Limb (tissue), 2 donors: ENCODE results near the gene PTPRM.

Experiments
- DNase-seq, 2 donors: peaks; one replicate each; pipeline ENCODE4 v3.0.0-alpha.2; 2016; ENCODE audit errors: extremely low spot score in 2 of 2

Gene PTPRM

DNA sequence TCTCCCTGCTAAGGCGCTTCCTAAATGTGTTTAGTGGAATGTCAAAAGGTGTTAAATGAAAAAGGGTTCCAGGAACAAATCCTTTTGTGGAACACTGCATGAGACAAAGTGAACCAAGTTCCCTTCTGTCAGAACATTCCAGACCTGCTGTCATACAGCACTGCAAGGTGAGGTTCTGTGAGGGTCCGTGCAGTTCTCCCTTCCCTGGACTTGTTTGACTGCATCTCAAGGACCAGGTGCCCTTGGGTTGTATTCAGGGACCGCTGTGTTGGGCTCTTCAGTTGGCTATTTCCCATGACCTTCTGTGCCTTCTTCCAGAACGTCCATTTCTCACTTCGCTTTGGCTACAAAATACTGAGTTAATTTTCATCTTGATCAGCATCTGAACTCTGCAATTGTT is 328.2 kb downstream of the PTPRM start:
- DNase-seq = no peak

DNA sequence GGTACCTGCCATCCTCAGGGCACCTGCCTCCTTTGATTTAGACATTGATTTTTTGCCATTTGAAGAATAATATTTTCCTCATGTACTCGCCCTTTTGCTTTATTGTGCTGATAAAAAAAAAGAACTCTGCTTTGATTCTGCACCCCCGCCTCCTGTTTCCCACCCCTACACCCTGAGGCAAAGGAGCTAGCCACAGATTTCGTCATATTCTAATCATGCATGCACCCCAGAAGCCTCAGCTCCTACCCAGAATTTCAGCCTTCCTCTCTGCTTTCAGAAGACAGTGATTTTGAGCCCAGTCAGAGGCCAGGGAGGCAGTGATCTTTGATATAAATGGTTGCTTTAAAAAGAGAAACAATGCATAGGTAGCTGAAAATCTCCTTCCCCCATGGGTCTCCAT is 329.0 kb downstream of the PTPRM start:
- DNase-seq = no peak

DNA sequence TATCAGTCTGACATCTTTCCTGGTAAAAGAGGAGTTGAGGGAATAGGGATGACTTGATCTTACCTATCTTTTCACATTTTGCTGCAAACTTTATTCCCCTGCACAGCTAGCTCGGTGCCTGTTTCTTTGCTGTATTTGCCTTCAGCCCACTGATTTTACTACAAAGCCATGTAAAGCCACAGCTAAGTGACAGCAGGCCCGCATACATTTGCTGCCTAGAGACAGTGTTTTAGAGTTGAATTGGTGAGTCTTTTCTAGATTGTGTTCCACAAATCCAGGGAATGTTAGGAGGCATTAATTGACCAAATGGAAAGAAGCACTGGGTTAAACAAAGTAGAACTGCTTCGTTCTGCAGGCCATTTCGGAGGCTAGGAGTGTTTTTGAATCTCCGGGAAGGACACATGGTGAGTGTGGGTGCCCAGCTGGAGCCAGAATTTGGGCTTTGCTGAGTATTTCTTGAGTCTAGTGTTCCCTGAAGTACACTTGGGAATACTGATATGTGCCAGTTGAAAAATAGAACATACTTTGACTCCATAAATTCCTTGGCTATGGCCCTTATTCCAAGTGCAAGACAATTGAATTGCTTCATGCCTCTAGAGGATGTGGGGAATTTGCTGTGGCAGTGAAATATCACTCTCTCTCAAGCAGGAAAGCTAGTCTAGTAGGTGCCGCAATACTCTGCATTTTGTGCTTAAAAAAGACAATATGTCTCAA is 329.8 kb downstream of the PTPRM start:
- no peak for DNase-seq

DNA sequence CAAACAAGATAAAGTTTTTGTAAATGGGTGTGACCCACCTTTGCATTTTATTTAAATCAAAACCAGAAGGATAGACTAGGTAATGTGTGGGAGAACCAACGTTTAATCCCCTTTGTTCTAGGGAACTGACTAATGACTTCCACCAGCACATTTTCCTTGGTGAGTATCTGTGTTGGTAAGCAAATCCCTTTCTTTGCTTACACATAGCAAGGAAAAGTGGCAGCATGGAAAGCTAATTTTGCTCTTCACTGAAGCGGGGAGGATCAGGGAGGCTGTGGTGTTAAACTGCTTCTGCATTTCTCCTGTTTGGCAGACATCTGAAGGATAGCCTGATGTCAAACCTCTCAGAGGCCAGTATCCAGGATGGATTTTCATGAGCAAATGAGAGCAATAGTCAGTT is 331.1 kb downstream of the PTPRM start:
- no peak for DNase-seq

DNA sequence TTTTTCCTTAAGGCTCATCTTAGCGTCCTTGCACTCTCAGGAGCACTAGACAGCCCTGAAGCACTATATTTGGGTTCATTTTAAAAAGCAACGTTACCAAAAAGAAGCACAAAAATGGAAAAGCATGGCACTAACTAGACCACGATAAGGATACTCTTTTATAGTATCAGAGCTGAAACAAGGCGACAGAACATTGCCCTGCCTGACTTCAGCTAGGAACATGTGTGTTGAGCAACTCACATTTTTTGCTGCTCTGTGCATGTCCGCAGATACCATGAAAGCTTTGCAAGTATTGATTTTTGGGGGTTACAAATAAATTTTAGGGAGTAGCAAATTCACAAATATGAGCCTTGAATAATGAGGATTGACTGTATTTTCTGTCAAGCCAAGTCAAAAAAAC is 332.0 kb downstream of the PTPRM start:
- DNase-seq = no peak

DNA sequence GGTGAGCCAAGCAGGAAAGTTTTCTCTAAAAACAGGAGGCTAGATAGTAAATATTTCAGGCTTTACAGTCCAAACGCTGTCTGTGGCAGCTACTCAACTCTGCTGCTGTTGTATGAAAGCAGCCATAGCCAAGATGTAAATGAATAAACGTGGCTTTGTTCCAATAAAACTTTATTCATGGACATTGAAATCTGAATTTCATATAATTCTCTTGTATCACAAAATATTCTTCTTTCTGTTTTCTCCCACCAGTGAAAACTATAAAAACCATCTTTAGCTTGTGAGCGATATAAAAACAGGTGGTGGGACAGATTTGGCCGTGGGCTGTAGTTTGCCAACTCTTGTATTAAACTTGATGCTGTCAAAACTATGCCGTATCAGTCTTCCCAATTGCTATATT is 333.0 kb downstream of the PTPRM start:
- no peak for DNase-seq

DNA sequence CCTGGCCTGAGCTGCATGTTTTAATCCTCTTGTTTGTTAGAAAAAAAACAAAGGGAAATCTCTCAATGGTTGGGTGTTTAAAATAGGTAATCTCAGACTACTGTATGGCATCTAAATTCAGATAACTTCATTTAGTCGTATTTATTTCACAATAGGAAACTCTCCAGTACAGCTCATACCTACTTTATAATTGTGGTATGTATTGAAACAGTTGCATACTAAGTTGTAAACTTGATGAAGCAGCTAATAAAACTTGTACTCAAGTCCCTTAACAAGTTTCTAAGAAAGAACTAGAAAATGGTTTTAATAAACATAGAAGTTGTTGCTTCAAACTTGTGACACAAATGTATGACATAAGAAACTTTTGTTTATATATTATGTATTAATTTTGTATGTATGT is 334.5 kb downstream of the PTPRM start:
- no peak for DNase-seq

DNA sequence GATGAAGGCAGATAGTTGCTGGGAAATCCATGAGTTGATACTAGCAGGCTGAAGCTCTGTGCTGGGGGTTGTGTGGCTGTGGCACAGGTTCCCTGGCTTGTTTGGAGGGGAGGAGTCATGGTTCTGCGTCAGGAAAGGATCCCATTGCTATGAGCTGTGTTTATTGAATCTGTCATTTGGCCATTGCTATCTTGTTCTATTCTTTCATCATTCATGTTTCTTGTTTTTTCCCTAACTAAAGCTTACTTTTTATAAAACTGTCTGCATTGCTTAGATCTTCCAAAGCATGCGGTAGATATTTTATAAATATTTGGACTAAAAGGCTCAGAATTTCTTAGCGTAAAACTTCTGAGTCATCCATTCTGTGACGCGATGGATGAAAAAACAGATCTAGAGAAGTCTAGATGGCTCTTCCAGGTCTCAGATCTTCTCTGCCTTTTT is 335.3 kb downstream of the PTPRM start:
- DNase-seq = no peak

DNA sequence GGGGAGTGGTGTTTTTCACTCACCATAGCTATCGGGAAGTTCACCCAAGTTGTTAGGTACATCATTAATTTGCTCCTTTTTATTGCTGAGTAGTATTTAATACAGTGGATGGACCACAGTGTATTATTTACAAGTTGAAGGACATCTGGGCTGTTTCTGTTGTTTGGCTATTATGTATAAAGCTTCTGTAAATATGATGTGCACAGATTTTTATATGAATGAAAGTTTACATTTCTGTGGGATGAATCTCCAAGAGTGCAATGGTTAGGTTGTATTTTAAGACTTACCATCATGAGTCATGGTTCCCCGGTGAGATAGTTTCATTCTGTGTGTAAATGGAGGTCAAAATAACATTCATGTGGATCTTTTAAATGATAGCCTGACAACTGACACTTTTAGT is 337.4 kb downstream of the PTPRM start:
- DNase-seq = no peak

DNA sequence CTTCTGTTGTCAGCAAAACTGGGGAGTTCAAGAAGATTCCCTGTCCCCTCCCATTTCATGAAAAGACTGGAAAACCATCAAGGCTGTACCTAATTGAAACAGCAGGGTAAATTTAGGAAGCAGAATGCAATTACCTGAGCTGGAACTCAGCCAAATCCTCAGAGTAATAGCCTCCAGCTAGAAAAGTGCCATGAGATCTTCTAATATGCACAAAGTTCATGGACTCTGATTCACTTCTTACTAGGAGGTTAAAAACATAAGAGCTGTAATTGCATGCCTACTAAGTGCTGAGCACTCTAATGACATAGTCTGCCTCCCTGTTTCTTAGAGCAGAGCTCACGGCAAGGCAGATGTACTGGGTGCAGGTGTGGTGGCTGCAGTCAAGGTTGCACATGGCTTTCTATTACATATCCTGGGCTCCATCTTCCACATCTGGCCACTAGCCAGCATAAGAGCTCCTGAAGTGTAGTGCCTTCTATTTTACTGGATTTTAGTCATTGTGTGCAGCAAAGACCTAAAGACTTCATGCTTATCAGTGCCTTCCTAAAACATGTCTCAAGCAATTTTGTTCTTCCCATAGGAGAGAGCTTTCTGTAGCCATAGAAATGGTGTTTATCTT is 341.7 kb downstream of the PTPRM start:
- no peak for DNase-seq

DNA sequence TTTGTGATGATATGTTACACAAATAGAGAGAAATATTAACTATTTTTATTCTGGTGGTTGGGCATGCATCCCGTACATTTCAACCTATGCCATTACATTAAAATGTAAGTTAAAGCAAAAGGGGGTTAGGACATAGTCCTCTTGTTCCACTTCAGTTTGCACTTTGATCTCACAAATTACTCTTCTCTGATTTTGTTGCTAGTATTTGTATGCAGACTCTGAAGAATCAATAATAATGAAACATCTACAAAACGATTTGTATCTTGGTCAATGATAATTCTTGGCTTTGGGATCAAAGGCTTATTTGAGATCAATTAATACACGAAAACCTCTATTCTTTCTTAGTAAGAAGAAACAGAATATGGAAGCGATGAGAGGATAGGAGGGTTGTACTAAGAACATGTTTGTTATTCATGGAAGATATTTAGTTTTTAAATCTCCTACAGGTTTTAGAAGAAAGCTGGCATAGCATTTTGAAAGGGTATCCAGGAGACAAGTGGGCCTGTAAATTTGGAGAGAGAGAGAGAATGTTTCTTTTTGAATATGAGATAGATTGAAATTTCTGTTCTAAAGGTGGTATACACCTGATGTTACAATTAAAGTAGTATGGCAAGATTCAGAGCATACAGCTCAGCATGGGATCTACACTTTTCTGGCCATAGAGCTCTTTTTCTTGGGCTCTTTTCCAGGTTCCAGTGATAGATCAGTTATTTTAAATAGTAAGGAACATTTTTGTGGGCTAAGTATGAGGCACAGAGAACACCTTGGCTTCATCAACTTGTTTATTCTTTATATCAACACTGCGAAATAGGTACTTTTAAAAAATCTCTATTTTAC is 347.9 kb downstream of the PTPRM start:
- DNase-seq = no peak

DNA sequence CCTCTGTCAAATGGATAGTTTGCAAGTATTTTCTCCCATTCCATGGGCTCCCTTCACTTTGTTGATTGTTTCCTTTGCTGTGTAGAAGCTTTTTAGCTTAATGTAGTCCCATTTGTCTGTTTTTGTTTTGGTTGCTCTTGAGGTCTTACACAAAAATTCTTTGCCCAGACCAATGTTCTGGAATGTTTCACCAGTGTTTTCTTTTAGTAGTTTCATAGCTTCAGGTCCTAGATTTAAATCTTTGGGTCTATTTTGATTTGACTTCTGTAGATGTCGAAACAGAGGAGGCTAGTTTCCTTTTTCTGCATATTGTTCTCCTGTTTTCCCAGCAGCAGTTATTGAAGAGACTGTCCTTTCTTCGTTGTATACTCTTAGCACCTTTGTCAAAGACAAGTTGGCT is 351.6 kb downstream of the PTPRM start:
- DNase-seq = no peak

DNA sequence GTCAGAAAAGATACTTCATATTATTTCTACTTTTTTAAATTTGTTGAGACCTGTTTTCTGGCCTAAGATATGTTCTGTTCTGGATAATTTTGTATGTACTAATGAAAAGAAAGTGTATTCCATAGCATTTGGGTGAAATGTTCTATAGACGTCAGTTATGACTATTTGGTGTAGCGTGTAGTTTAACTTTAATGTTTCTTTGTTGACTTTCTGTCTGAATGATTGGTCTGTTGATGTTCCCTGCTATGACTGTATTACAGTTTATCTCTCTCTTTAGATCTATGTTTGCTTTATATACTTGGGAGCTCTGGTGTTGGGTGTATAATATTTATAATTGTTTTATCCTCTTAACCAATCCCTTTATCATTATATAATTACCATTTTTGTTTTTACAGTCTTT is 352.4 kb downstream of the PTPRM start:
- DNase-seq = no peak

DNA sequence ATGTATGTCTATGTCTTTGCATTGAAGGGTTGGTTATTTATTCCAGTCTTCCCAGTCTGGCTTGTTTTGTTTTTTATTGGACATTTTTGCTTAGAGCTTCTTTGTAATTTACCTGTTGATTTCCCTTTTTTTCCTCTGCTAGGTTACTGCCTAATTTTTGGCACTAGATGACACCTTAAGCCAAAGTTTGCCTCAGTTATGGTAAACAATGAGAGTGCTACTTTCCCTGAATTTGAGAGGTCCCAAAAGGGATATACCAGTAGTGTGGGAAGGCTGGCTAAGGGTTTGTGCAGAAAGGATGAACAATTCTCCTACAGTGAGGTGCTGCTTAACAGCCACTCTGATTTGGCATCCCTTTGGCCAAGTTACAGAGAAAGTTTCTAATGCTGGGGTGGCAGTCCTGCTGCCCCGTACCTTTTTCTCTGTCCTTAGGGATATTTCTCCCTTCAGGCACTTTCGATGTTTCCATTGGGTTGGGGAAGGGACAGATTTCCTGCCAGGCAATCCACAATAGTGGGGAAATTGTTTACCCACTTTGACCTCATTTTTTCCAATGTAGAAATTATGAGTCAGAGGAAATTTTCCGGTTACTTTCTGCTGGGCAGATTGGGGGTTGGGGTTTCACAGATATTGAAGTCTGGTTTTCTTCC is 354.9 kb downstream of the PTPRM start:
- no peak for DNase-seq

DNA sequence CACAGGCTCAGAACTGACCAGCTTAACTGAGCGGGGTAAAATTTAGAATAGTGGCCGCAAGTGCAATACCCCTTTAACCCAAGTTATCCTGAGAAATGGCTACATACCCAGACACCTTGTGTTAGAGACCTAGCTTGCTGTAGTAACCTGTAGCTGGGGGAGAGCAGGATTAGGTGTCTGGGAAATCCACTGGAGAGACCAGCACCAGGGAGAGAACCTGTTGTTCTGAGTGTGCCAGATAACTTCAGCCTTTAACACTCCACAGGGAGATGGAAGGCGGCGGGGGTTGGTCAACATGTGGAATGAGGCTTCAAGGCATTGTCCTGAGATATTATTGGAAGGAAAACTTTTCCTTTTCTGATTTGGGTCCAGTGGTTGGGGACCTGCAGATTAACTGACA is 356.0 kb downstream of the PTPRM start:
- no peak for DNase-seq

DNA sequence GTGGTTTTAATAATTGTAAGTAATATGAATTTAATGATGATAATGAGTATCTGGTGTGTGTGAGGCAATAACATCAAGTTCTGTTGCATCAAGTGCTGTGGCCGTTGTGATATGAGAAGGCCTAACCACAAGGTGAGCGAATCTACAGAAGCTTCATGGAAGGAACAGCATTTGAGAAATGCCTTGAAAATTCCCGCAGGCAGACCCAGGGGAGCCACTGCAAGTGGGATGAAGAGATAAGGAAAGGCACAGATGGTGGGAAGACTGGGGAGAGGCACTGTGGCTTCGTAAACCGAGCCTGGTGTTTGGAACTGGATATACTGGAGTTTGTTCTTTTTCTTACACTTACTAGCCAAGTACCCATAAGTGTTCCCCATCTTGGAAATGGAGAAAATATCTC is 357.5 kb downstream of the PTPRM start:
- DNase-seq = no peak

DNA sequence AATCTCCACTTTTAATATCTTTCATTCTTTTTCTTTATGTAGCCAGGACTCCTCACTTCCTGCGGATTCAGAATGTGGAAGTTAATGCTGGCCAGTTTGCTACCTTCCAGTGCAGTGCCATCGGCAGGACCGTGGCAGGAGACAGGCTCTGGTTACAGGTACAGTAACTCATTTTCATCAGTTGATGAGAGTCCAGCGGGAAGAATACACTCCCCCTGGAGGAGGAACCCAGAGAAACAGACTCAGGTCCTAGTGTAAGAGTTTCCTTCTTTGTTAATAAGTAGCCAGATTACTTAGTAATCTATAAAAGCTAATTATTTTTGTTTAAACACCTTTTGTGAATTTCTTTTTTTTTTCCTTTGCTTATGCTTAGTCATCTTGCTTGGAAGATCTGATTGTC is 359.4 kb downstream of the PTPRM start:
- DNase-seq = no peak

DNA sequence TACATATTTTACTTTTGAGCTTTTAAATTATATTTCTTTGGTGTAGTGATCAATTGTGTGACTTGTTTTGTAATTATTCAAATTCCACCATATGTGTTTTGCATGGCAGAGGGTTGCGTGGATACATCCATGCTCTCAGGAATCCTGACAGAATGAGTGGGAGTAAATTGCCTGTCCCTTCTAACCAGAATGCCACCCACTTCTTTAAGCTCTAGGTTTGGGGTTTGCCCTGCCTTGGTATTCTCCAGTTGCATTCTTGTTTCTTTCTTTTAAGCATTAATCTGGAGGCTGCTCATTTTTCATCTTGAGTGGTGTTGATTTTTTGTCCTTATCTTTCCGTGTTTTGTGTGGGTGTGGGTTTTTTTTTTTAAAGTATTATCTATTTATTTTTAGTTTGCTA is 360.0 kb downstream of the PTPRM start:
- DNase-seq = no peak

DNA sequence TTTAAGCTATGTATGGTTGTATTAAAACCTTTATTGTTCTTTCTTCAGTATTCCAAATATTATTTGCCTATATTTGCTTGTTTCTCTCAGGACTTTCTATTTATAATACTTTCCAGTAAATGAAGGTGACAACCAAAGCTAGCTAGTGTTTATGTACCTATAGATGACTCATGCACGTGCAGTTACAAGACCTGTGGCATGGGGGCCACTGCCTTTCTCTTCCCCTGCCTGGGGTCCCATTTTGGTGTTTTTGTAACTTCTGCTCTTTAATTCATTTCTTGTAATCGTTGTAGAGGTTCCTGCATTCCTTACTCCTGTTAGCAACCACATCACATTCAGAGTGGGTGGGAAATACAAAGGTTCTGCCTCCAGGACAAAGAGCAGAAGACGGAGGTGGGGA is 364.6 kb downstream of the PTPRM start:
- no peak for DNase-seq

DNA sequence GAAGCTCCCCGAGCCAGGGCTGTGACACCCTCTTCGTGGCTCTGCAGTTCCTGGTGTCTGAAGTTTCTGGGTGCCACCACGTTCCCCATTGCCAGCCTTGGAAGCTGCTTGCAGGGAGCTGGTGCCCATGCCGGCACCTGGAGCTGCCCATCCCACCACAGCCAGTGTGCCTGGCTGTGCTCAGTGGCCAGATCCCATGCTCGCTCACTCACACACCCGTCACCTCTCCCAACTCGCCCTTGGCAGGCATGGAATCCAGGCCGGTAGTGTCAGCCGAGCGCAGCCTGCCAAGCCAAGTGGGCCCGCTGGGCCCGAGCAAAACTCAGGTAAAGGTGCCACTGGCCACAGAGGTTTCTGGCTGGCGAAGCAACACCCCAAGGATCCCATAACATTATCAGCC is 370.2 kb downstream of the PTPRM start:
- no peak for DNase-seq

DNA sequence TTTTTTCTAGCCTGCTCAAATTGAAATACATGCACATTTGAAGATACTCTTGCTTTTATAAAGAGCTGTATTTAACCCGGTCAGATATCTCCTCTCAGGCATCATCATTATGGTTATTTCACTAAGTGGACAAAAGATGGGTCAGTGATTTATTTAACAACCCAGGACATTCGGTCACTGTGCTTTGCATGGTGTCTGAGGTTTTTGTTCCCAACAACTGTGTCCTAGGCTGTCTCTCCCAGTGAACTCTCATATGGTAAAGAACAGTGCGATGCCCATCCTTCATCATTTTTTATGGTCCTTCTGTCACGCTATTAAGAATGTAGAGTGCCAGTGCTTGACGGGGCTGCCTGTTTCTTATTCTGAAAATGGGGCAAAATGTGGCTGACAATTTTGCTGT is 372.4 kb downstream of the PTPRM start:
- no peak for DNase-seq

DNA sequence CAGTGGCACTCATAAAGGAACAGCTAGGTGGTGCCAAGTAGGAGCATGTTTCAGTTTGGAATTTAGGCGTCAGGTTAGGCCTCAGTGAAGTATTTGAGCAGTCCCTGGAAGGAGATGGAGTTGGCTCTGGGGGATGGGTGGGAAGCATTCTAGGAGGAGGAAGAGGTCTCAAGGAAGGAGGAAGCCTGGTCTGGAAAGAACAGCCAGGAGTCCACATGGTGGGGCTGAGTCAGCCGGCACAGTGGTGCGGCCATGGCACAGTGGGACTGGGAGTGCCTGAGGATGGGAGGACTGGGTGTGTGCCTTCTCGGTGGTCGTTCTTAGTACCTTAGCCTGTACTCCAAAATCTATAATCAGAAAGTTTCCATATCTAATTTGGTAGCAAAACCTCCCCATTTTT is 373.3 kb downstream of the PTPRM start:
- no peak for DNase-seq
